Adrenal gland (tissue), 5 donors: ENCODE results near the gene CFAP141.

Source experiments
- POLR2A ChIP-seq, 2 donors: fragments of 450-650 bp; IDR thresholded peaks; one replicate each; pipeline ENCODE4 v1.6.1; 2017; ENCODE audit warnings: antibody characterized with exemption in 2 of 2, mild to moderate bottlenecking in 2 of 2, moderate library complexity in 1 of 2
- TF ChIP-seq, protein P1 (sequence below), 6 experiments: fragments of 450-650 bp in 4 of 6; fragments of 200-600 bp in 2 of 6; sonication (generic) in 1 of 6; IDR thresholded peaks; 1 replicate in 5 of 6; 2 replicates in 1 of 6; pipeline versions ENCODE4 v1.5.1 to v1.8.0; 2016 to 2021; ENCODE audit warnings: antibody characterized with exemption in 6 of 6, mild to moderate bottlenecking in 2 of 6, moderate library complexity in 1 of 6
- donor health status: DM: no; HTN: no; CAD: no.

- TF ChIP-seq, protein P1, sequence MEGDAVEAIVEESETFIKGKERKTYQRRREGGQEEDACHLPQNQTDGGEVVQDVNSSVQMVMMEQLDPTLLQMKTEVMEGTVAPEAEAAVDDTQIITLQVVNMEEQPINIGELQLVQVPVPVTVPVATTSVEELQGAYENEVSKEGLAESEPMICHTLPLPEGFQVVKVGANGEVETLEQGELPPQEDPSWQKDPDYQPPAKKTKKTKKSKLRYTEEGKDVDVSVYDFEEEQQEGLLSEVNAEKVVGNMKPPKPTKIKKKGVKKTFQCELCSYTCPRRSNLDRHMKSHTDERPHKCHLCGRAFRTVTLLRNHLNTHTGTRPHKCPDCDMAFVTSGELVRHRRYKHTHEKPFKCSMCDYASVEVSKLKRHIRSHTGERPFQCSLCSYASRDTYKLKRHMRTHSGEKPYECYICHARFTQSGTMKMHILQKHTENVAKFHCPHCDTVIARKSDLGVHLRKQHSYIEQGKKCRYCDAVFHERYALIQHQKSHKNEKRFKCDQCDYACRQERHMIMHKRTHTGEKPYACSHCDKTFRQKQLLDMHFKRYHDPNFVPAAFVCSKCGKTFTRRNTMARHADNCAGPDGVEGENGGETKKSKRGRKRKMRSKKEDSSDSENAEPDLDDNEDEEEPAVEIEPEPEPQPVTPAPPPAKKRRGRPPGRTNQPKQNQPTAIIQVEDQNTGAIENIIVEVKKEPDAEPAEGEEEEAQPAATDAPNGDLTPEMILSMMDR (IDR thresholded peaks at IDR 0.05), result no peak
- no peak for TF ChIP-seq POLR2A (IDR thresholded peaks at IDR 0.05)
These were observed 31.3 kb upstream of the CFAP141 start for GRCh38 chr1:154237435-154237834.
